Omental fat pad (tissue), 4 donors: ENCODE measurements around the gene FAM13A. TPM values are rescaled to one million over a fixed set of nuclear protein-coding genes. Genes with fewer than 3 reads are reported as not detected.
A peak's percentile ranks its signal among the peaks of the same experiment; 100 is the strongest.

ENCODE experiments used
- ATAC-seq: fragments of 150-250 bp; one replicate; pipeline ENCODE4 v1.9.1; 2016; ENCODE audit warnings: mild to moderate bottlenecking, moderate library complexity; ENCODE audit not compliant: low FRiP score
- DNase-seq: peaks from one replicate; pipeline ENCODE4 v3.0.0-alpha.2; 2019; ENCODE audit warnings: low spot score
- CTCF ChIP-seq, 3 donors: fragments of 450-650 bp; IDR thresholded peaks; one replicate each; pipeline ENCODE4 v1.5.1; 2016 to 2017; ENCODE audit warnings: antibody characterized with exemption in 3 of 3, mild to moderate bottlenecking in 3 of 3, moderate library complexity in 2 of 3
- total RNA-seq, 4 donors: library from RNA; depleted of rRNA; stranded (reverse); fragments of >200 nt; gene quantifications; one replicate each; pipeline ENCODE4 v1.1.0, GENCODE V29; 2016

The FAM13A gene
- total RNA-seq, 4 donors from 2014 or later = 48.5 to 84.2 (median 51.2) TPM

DNA sequence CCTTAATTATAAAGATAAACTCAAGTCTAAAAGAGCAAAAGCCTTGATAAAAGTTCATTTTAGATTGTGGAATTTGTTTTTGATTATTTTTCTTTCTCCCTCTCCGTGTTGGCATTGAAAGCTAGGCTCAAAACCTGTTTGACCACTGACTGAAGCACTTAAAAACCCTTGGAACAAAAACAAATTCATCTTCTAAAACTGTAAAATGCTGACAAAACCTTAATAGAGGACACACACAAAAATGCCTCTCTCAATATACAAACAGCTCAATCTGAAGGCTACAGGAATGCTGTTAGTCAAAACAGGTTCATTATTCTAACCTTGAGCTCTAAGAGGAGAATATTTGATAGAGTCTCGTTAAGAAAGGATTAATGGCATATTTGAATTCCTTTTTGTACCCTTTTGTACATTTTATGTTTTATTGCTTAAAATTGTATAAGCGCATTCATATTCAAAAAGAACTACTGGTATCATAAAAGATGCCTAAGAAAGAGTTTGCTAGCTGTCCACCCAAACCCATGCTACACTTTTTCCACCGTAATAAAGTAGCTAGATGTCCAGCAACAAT is 285.0 kb downstream of the FAM13A start:
- DNase-seq (no peak), ATAC-seq (no peak)
- no peak for TF ChIP-seq CTCF (IDR thresholded peaks at IDR 0.05)

GRCh38 chr4:88765729-88766128 is 291.3 kb downstream of the FAM13A start:
- ATAC-seq (peak; percentile 94), DNase-seq (no peak)
- no peak for TF ChIP-seq CTCF (IDR thresholded peaks at IDR 0.05)

GRCh38 chr4:88763075-88763474 is 293.9 kb downstream of the FAM13A start:
- ATAC-seq = no peak
- no peak for TF ChIP-seq CTCF (IDR thresholded peaks at IDR 0.05)
- DNase-seq = no peak

DNA sequence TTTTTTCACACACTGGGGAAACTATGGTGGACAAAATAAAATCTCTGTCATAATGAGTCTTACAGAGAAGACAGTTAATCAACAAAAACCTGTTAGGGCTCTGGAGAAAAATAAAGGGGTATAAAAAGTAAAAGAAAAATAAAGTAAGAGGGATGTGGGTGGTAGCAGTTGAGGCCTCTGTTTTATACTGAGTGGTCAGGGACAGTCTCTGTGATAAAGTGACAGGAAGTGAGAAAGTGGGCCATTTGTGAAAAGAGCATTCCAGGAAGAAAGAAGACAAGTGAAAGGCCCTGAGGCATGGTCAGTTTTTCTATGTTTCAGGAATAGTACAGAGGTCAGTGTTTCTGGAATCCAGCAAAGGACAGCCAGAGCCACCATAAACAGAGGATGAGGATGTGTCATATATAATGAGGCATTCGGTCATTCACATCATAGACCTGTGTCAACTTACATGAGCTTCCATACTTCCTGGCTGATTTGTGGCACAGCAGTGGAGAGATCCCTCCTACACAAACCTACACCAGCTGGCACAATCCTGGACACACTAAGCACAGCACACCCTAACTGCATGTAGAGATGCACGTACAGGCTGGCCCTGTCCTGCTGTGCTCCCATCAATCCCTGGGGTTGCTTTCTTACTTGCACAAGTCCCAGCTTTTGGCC is 295.0 kb downstream of the FAM13A start:
- no peak for DNase-seq
- TF ChIP-seq CTCF (IDR thresholded peaks at IDR 0.05) = no peak
- ATAC-seq = no peak

DNA sequence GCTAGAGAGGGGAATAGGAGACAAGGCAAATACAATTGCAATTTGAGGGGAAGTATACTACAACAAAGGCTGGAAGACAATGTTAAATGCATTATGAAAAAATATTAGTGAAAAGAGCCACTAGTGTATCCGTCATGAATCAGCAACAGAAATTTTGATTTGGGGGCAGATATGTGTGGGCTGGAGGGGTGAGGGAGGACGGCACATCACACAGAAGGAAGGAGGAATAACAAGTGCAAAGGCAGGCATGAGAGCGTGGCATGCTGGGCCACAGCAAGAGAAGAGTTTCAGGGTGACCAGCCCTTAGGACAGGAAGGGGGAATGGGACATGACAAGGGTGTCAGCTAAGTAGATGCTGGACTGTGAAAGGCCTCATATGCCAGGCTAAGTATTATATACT is 295.6 kb downstream of the FAM13A start:
- no peak for TF ChIP-seq CTCF (IDR thresholded peaks at IDR 0.05)
- DNase-seq (no peak), ATAC-seq (no peak)

GRCh38 chr4:88759895-88760290 is 297.1 kb downstream of the FAM13A start:
- TF ChIP-seq CTCF (IDR thresholded peaks at IDR 0.05) = no peak
- no peak for ATAC-seq
- DNase-seq = no peak
